Panc1 (cell line): Measurements from ENCODE around the gene YTHDF1.

Experiments used
- CTCF ChIP-seq: fragments of 450-650 bp; IDR thresholded peaks from 2 replicates; pipeline ENCODE4 v1.5.1; 2017; ENCODE audit warnings: mild to moderate bottlenecking
- POLR2AphosphoS5 ChIP-seq: IDR thresholded peaks from 2 replicates; pipeline ENCODE4 v1.6.1; 2012; ENCODE audit warnings: mild to moderate bottlenecking, low read depth, low read length, moderate library complexity
- SIN3A ChIP-seq: IDR thresholded peaks from 2 replicates; pipeline ENCODE4 v1.6.1; 2012; ENCODE audit warnings: low read depth, mild to moderate bottlenecking, low read length, moderate library complexity, borderline replicate concordance; ENCODE audit not compliant: insufficient read depth
- TF ChIP-seq, protein P1 (sequence below), 2 experiments: IDR thresholded peaks; 2 replicates each; pipeline ENCODE4 v1.6.1; 2011 to 2012; ENCODE audit warnings: low read depth in 2 of 2, control low read depth in 1 of 2, low read length in 1 of 2, mild to moderate bottlenecking in 1 of 2, moderate library complexity in 1 of 2; ENCODE audit not compliant: insufficient read depth in 1 of 2

DNA sequence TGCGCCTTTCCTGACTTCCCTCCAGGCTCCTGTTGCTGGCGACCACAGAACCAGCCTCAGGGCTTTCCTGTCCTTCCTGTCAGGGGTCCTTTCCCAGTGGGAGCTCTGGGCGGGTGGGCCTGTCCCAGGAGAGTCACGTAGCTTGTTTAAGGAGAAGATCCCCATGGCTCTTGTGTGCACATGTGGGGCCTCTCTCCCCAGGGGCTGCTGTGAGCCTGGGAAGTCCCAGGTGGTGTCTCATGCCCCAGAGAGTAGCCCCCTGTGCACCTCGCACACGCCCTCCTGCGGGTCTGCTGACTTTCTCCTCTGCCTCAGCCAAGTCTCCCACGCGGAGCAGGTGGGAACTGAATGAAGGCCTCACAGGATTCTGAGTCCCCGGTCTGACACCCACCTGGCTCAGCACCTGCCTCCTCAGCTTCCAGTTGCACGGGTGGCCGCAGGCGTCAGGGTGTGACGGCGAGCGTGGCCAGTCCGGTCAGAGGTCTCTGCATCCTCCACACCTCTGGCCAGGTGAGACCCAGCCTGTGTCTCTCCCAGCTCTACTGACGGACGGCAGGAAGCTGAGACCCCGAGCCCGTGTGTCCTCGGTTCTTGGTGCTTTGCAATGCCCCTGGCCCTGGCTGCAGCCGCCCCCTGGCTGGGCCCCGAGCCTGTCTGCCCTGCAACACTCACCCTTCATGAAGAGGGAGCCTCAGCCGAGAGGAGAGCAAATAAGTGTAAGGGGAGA, 44.0 kb upstream of the YTHDF1 start:
- TF ChIP-seq POLR2AphosphoS5 (no peak), CTCF (no peak), SIN3A (no peak)
- TF ChIP-seq, protein P1, sequence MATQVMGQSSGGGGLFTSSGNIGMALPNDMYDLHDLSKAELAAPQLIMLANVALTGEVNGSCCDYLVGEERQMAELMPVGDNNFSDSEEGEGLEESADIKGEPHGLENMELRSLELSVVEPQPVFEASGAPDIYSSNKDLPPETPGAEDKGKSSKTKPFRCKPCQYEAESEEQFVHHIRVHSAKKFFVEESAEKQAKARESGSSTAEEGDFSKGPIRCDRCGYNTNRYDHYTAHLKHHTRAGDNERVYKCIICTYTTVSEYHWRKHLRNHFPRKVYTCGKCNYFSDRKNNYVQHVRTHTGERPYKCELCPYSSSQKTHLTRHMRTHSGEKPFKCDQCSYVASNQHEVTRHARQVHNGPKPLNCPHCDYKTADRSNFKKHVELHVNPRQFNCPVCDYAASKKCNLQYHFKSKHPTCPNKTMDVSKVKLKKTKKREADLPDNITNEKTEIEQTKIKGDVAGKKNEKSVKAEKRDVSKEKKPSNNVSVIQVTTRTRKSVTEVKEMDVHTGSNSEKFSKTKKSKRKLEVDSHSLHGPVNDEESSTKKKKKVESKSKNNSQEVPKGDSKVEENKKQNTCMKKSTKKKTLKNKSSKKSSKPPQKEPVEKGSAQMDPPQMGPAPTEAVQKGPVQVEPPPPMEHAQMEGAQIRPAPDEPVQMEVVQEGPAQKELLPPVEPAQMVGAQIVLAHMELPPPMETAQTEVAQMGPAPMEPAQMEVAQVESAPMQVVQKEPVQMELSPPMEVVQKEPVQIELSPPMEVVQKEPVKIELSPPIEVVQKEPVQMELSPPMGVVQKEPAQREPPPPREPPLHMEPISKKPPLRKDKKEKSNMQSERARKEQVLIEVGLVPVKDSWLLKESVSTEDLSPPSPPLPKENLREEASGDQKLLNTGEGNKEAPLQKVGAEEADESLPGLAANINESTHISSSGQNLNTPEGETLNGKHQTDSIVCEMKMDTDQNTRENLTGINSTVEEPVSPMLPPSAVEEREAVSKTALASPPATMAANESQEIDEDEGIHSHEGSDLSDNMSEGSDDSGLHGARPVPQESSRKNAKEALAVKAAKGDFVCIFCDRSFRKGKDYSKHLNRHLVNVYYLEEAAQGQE (IDR thresholded peaks at IDR 0.05; ENCODE audit: insufficient read depth in 1 of 2, low read depth in 2 of 2, low read length in 1 of 2): no peak
